HepG2 (cell line): Measurements from ENCODE around the gene TBC1D16. TPM values are rescaled to one million over a fixed set of nuclear protein-coding genes. Genes with fewer than 3 reads are reported as not detected.

Source experiments
- ATF3 ChIP-seq: sonication (generic); formaldehyde crosslinking; IDR thresholded peaks from 2 replicates; pipeline ENCODE4 v1.4.0; 2020; ENCODE audit warnings: missing genetic modification reagents
- CCAR2 ChIP-seq: fragments of 200-400 bp; formaldehyde crosslinking; optimal IDR thresholded peaks from 2 replicates; pipeline ENCODE3; 2018; ENCODE audit warnings: low read depth, mild to moderate bottlenecking, low read length, moderate library complexity
- GPN1 ChIP-seq: sonication (generic); formaldehyde crosslinking; IDR thresholded peaks from 2 replicates; pipeline ENCODE4 v1.5.1; 2020; ENCODE audit warnings: missing genetic modification reagents, borderline replicate concordance
- HNF4G ChIP-seq, 2 experiments: sonication (generic) in 1 of 2; formaldehyde crosslinking in 1 of 2; IDR thresholded peaks; 2 replicates each; pipeline versions ENCODE4 v1.4.0 to v1.6.1; 2011 to 2020; ENCODE audit warnings: borderline replicate concordance in 2 of 2, low read depth in 2 of 2, mild to moderate bottlenecking in 2 of 2, low read length in 1 of 2, missing genetic modification reagents in 1 of 2, moderate library complexity in 1 of 2
- KDM3A ChIP-seq: IDR thresholded peaks from 2 replicates; pipeline ENCODE4 v1.6.1; 2018; ENCODE audit warnings: low read depth, missing compliant biosample characterization
- MAF1 ChIP-seq: sonication (generic); formaldehyde crosslinking; IDR thresholded peaks from 2 replicates; pipeline ENCODE4 v1.5.0; 2020; ENCODE audit warnings: missing genetic modification reagents, borderline replicate concordance
- MATR3 ChIP-seq: sonication (generic); formaldehyde crosslinking; IDR thresholded peaks from 2 replicates; pipeline ENCODE4 v1.4.0; 2020; ENCODE audit warnings: missing genetic modification reagents
- MBNL3 ChIP-seq: fragments of 250-450 bp; sonication (Bioruptor Pico); conservative IDR thresholded peaks from 2 replicates; pipeline ENCODE4 v1.8.0; 2022; ENCODE audit warnings: mild to moderate bottlenecking, inconsistent platforms
- MNT ChIP-seq: fragments of 450-650 bp; IDR thresholded peaks from 2 replicates; pipeline ENCODE4 v1.6.1; 2016
- SP2 ChIP-seq: sonication (generic); formaldehyde crosslinking; IDR thresholded peaks from 2 replicates; pipeline ENCODE4 v1.5.1; 2020; ENCODE audit warnings: mild to moderate bottlenecking, missing genetic modification reagents
- TP53 ChIP-seq: sonication (generic); formaldehyde crosslinking; conservative IDR thresholded peaks from 2 replicates; pipeline ENCODE4 v1.4.0; 2020; ENCODE audit warnings: missing genetic modification reagents
- WIZ ChIP-seq: sonication (generic); formaldehyde crosslinking; IDR thresholded peaks from 2 replicates; pipeline ENCODE4 v1.5.1; 2020; ENCODE audit warnings: mild to moderate bottlenecking, missing genetic modification reagents
- ZFP36L1 ChIP-seq: sonication (generic); formaldehyde crosslinking; IDR thresholded peaks from 2 replicates; pipeline ENCODE4 v1.8.0; 2022; ENCODE audit warnings: mild to moderate bottlenecking, missing genetic modification reagents, moderate library complexity
- ZKSCAN8 ChIP-seq: IDR thresholded peaks from 2 replicates; pipeline ENCODE4 v1.6.1; 2016; ENCODE audit warnings: borderline replicate concordance, missing genetic modification reagents, missing compliant biosample characterization
- ZNF446 ChIP-seq: sonication (generic); formaldehyde crosslinking; IDR thresholded peaks from 2 replicates; pipeline ENCODE4 v1.5.0; 2020; ENCODE audit warnings: mild to moderate bottlenecking, missing genetic modification reagents
- ZNF549 ChIP-seq: sonication (generic); formaldehyde crosslinking; IDR thresholded peaks from 2 replicates; pipeline ENCODE4 v1.5.0; 2020; ENCODE audit warnings: missing genetic modification reagents
- polyA plus RNA-seq, 8 experiments: library from polyadenylated mRNA; depleted of rRNA in 3 of 8; stranded (reverse) in 7 of 8; unstranded in 1 of 8; fragments of >200 nt; fragmentation: Illumina TruSeq in 4 of 8; extraction: Trizol in 4 of 8; gene quantifications; 2 replicates each; pipeline versions ENCODE4 v1.2.1 to v1.2.3, GENCODE V29; 2011 to 2016; ENCODE audit warnings: low read depth in 4 of 8, missing spikeins in 1 of 8, mixed read lengths in 1 of 8; ENCODE audit not compliant: insufficient read depth in 1 of 8
- total RNA-seq, 5 experiments: library from RNA; depleted of rRNA; stranded (reverse); fragments of >200 nt; fragmentation: Illumina TruSeq; extraction: Trizol; gene quantifications; 2 replicates each; pipeline ENCODE4 v1.2.3, GENCODE V29; 2016; ENCODE audit warnings: low read depth in 1 of 5
- TF ChIP-seq, protein P1 (sequence below): fragments of 450-650 bp; IDR thresholded peaks from 2 replicates; pipeline ENCODE4 v1.6.1; 2017
- TF ChIP-seq, protein P2 (sequence below): sonication (generic); formaldehyde crosslinking; IDR thresholded peaks from 2 replicates; pipeline ENCODE4 v1.5.1; 2020; ENCODE audit warnings: missing genetic modification reagents, mild to moderate bottlenecking, borderline replicate concordance
- TF ChIP-seq, protein P3 (sequence below): sonication (generic); formaldehyde crosslinking; IDR thresholded peaks from 2 replicates; pipeline ENCODE4 v1.4.0; 2020; ENCODE audit warnings: missing genetic modification reagents

TBC1D16 gene
- total and polyA plus RNA-seq, 2 of the 13 experiments (the other 11 are each of a cell fraction or from before 2014, with no cell fraction given): 14.9 to 24.9 TPM

GRCh38 chr17:79993390-79994227 is 42.1 kb downstream of the TBC1D16 start (continued):
- TF ChIP-seq MNT: peak; percentile 83
- TF ChIP-seq MBNL3: no peak
- TF ChIP-seq, protein P1, sequence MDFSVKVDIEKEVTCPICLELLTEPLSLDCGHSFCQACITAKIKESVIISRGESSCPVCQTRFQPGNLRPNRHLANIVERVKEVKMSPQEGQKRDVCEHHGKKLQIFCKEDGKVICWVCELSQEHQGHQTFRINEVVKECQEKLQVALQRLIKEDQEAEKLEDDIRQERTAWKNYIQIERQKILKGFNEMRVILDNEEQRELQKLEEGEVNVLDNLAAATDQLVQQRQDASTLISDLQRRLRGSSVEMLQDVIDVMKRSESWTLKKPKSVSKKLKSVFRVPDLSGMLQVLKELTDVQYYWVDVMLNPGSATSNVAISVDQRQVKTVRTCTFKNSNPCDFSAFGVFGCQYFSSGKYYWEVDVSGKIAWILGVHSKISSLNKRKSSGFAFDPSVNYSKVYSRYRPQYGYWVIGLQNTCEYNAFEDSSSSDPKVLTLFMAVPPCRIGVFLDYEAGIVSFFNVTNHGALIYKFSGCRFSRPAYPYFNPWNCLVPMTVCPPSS: no peak
- peak; percentile 86; the same call in 1 of the 2 replicates for TF ChIP-seq ZFP36L1 (CRISPR knock-in tag)
- 0 out of 2 replicates have a peak, but pooled peaks have one; percentile 14 for TF ChIP-seq ZNF446 (CRISPR knock-in tag)
- TF ChIP-seq ZKSCAN8 (CRISPR knock-in tag): peak; percentile 96
- TF ChIP-seq ATF3 (CRISPR knock-in tag): peak; percentile 100
- peak; percentile 66 for TF ChIP-seq HNF4G (IDR thresholded peaks at IDR 0.05; ENCODE audit: borderline replicate concordance, low read depth, low read length)
- peak; percentile 95 for TF ChIP-seq HNF4G (CRISPR knock-in tag; IDR thresholded peaks at IDR 0.05; ENCODE audit: borderline replicate concordance, low read depth)
- TF ChIP-seq, protein P2, sequence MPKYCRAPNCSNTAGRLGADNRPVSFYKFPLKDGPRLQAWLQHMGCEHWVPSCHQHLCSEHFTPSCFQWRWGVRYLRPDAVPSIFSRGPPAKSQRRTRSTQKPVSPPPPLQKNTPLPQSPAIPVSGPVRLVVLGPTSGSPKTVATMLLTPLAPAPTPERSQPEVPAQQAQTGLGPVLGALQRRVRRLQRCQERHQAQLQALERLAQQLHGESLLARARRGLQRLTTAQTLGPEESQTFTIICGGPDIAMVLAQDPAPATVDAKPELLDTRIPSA (CRISPR knock-in tag): no peak
- no peak for TF ChIP-seq GPN1 (CRISPR knock-in tag)
- TF ChIP-seq MATR3 (CRISPR knock-in tag): no peak
- TF ChIP-seq ZNF549 (CRISPR knock-in tag): no peak
- no peak for TF ChIP-seq WIZ (CRISPR knock-in tag)
- peak; percentile 28 for TF ChIP-seq CCAR2
- TF ChIP-seq KDM3A (CRISPR knock-in tag): peak; percentile 100
- 0 out of 2 replicates have a peak, but pooled peaks have one; percentile 57 for TF ChIP-seq TP53 (CRISPR knock-in tag)
- TF ChIP-seq MAF1 (CRISPR knock-in tag): peak; percentile 88; the same call in 1 of the 2 replicates
- TF ChIP-seq SP2 (CRISPR knock-in tag): no peak
- TF ChIP-seq, protein P3, sequence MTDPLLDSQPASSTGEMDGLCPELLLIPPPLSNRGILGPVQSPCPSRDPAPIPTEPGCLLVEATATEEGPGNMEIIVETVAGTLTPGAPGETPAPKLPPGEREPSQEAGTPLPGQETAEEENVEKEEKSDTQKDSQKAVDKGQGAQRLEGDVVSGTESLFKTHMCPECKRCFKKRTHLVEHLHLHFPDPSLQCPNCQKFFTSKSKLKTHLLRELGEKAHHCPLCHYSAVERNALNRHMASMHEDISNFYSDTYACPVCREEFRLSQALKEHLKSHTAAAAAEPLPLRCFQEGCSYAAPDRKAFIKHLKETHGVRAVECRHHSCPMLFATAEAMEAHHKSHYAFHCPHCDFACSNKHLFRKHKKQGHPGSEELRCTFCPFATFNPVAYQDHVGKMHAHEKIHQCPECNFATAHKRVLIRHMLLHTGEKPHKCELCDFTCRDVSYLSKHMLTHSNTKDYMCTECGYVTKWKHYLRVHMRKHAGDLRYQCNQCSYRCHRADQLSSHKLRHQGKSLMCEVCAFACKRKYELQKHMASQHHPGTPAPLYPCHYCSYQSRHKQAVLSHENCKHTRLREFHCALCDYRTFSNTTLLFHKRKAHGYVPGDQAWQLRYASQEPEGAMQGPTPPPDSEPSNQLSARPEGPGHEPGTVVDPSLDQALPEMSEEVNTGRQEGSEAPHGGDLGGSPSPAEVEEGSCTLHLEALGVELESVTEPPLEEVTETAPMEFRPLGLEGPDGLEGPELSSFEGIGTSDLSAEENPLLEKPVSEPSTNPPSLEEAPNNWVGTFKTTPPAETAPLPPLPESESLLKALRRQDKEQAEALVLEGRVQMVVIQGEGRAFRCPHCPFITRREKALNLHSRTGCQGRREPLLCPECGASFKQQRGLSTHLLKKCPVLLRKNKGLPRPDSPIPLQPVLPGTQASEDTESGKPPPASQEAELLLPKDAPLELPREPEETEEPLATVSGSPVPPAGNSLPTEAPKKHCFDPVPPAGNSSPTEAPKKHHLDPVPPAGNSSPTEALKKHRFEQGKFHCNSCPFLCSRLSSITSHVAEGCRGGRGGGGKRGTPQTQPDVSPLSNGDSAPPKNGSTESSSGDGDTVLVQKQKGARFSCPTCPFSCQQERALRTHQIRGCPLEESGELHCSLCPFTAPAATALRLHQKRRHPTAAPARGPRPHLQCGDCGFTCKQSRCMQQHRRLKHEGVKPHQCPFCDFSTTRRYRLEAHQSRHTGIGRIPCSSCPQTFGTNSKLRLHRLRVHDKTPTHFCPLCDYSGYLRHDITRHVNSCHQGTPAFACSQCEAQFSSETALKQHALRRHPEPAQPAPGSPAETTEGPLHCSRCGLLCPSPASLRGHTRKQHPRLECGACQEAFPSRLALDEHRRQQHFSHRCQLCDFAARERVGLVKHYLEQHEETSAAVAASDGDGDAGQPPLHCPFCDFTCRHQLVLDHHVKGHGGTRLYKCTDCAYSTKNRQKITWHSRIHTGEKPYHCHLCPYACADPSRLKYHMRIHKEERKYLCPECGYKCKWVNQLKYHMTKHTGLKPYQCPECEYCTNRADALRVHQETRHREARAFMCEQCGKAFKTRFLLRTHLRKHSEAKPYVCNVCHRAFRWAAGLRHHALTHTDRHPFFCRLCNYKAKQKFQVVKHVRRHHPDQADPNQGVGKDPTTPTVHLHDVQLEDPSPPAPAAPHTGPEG (CRISPR knock-in tag): peak; percentile 85
